Tibial artery (tissue), 4 donors: ENCODE results near the gene PFDN5.
A peak's percentile ranks its signal among the peaks of the same experiment; 100 is the strongest.
"Not testable (repeated sequence)": the region's sequence is repeated elsewhere in the genome, so short reads cannot be mapped to it uniquely, and the experiment has no call there.

ENCODE experiments used
- DNase-seq, 2 donors: peaks; one replicate each; pipeline ENCODE4 v3.0.0-alpha.2; 2019
- H3K27ac ChIP-seq, 2 donors: fragments of 200-600 bp; sonication (generic) in 1 of 2; 1 replicate in 1 of 2; 2 replicates in 1 of 2; pipeline ENCODE4 v1.5.1; 2018 to 2019; ENCODE audit warnings: mild to moderate bottlenecking in 1 of 2
- H3K27me3 ChIP-seq, 2 donors: fragments of 200-600 bp; sonication (generic) in 1 of 2; one replicate each; pipeline versions ENCODE4 v1.5.1 to v1.6.0; 2016 to 2019
- H3K36me3 ChIP-seq, 3 donors: fragments of 200-600 bp; sonication (generic) in 2 of 3; one replicate each; pipeline ENCODE4 v1.5.1; 2016 to 2019; ENCODE audit warnings: mild to moderate bottlenecking in 2 of 3
- H3K4me1 ChIP-seq, 4 donors: fragments of 200-600 bp; sonication (generic) in 2 of 4; 1 replicate in 3 of 4; 2 replicates in 1 of 4; pipeline ENCODE4 v1.5.1; 2016 to 2019
- H3K4me3 ChIP-seq, 2 donors: fragments of 200-600 bp; sonication (generic) in 1 of 2; 1 replicate in 1 of 2; 2 replicates in 1 of 2; pipeline ENCODE4 v1.5.1; 2018 to 2019; ENCODE audit warnings: mild to moderate bottlenecking in 2 of 2
- H3K9me3 ChIP-seq, 3 donors: fragments of 200-600 bp; sonication (generic) in 1 of 3; one replicate each; pipeline ENCODE4 v1.5.1; 2016 to 2019
- CTCF ChIP-seq, 2 experiments: fragments of 200-600 bp in 1 of 2; fragments of 450-650 bp in 1 of 2; IDR thresholded peaks; one replicate each; pipeline ENCODE4 v1.5.1; 2017 to 2019; ENCODE audit warnings: antibody characterized with exemption in 2 of 2, mild to moderate bottlenecking in 1 of 2, moderate library complexity in 1 of 2
- intact Hi-C: fragments of 100-400 bp; cut with DNase I; formaldehyde crosslinking; loops from one replicate; pipeline ENCODE4 v1.15.0; 2023; ENCODE audit warnings: low total_unique reads

The PFDN5 gene

DNA sequence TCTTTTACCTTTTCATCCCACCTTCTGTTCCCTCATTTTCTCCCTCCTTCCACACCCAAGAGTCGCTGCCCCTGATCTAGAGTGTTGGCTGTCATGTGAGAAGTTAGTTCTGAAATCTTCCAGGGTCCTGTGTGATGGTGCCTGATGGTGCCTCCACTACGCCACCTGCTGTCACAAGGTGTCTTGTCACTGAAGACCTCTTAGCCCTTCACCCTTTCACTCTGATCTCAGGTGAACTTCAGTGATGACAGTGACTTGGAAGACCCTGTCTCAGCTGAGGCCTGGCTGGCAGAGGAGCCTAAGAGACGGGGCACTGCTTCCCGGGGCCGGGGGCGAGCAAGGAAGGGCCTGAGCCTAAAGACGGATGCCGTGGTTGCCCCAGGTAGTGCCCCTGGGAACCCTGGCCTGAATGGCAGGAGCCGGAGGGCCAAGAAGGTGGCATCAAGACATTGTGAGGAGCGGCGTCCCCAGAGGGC lies 7.6 kb upstream of the PFDN5 start:
- Histone ChIP-seq H3K4me1 (no peaks in the 10 kb centered on the region), H3K27ac (no peak overlapping the region), H3K9me3 (no peaks in the 10 kb centered on the region), H3K27me3 (no peaks in the 10 kb centered on the region), H3K4me3 (no peak overlapping the region), H3K36me3 (no peaks in the 10 kb centered on the region)
- peak; percentile 53 to 69 for TF ChIP-seq CTCF (IDR thresholded peaks at IDR 0.05)
- intact Hi-C loops, result loop anchor here (2.0 kb wide), 1 partner anchor 75 kb away; no protein-coding TSS in a partner anchor
- DNase-seq, result peak; percentile 59 to 77

DNA sequence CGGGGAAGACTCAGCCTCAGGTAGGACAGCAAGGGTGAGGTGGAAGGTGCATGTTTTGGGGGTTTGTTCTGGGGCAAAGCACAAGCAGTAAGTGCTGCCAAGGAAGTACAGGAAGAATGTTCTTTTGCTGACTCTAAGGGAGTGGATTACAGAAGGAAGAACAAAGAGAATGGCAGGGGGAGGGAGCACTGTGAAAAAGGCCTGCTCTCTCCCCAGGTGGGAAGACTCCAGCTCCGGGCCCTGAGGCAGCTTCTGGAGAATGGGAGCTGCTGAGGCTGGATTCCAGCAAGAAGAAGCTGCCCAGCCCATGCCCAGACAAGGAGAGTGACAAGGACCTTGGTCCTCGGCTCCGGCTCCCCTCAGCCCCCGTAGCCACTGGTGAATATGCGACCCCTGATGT lies 7.0 kb upstream of the PFDN5 start:
- no peak overlapping the region for H3K27ac ChIP-seq
- no peak overlapping the region for H3K4me3 ChIP-seq
- no peaks in the 10 kb centered on the region for H3K9me3 ChIP-seq
- no peak for TF ChIP-seq CTCF (IDR thresholded peaks at IDR 0.05)
- no peaks in the 10 kb centered on the region for H3K4me1 ChIP-seq
- no peak for DNase-seq
- intact Hi-C loops, result loop anchor here (2.0 kb wide), 1 partner anchor 76 kb away; no protein-coding TSS in a partner anchor
- no peaks in the 10 kb centered on the region for H3K27me3 ChIP-seq
- no peaks in the 10 kb centered on the region for H3K36me3 ChIP-seq

DNA sequence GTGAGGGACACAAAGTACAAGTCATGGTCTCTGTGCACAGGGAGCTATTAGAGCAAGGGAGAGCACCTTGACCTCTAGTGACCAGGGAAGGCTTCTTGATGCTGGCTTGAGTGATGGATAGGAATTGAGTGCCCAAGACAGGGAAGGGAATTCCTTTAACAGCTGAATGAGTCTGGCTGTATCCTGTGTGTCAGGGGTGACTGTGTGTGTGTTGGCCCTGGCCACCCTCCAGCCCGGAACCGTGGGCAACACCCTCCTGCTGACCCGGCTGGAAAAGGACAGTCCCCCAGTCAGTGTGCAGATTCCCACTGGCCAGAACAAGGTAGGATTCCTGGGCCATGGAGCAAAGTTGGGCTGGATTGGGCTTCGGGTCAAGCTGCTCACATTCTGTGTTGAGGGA lies 5.5 kb upstream of the PFDN5 start:
- H3K36me3 ChIP-seq, result no peaks in the 10 kb centered on the region
- TF ChIP-seq CTCF (IDR thresholded peaks at IDR 0.05), result no peak
- H3K4me1 ChIP-seq, result peaks cover 0 to 6% (median 5%) of the 10 kb centered on the region in 4 donors
- no peak overlapping the region for H3K27ac ChIP-seq
- no peak overlapping the region for H3K4me3 ChIP-seq
- DNase-seq, result no peak
- intact Hi-C loops, result loop anchor here (2.0 kb wide), 1 partner anchor 77 kb away; no protein-coding TSS in a partner anchor
- H3K9me3 ChIP-seq, result no peaks in the 10 kb centered on the region
- no peaks in the 10 kb centered on the region for H3K27me3 ChIP-seq

DNA sequence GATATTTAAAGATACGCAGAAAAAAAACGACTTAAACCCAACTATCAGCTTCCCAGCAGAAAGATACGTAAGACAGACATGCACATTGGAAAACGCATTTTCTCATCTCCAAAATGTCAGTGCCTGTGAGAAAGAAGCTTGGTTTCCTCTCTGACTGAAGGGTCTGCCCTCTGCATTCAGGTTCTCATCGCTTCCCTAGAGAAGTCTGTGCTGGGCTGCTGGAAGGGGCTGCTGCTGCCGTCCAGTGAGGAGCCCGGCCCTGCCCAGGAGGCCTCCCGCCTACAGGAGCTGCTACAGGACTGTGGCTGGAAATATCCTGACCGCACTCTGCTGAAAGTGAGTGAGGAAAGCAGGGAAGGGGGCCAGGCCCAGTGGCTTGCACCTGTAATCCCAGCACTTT lies 4.7 kb upstream of the PFDN5 start:
- Histone ChIP-seq H3K36me3 (no peaks in the 10 kb centered on the region), H3K4me1 (peaks cover 0 to 8% (median 7%) of the 10 kb centered on the region in 4 donors), H3K27ac (no peak overlapping the region), H3K27me3 (no peaks in the 10 kb centered on the region), H3K4me3 (no peak overlapping the region), H3K9me3 (no peaks in the 10 kb centered on the region)
- no peak for DNase-seq
- intact Hi-C loops, result no loop called here
- TF ChIP-seq CTCF (IDR thresholded peaks at IDR 0.05), result no peak

DNA sequence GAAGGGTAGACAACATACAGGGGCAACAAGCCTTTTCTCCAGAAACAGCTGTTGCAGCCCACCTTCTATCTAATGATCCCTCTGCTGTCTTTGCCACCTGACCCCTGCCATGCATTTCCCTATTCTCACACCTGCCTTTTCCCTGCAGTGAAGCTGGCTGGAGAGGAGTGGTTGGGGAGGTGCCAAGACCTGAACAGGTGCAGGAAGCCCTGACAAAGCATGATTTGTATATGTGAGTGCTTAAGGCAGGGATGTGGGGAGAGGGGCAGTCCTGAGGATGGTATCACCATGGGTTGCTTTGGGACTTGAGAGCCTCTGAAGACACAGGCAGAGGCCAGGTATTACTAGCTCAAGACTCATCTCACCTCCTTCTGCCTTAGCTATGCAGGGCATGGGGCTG lies 2.9 kb upstream of the PFDN5 start:
- Histone ChIP-seq H3K27ac (no peak overlapping the region), H3K36me3 (peaks cover 0 to under 1% (median 0%) of the 10 kb centered on the region in 3 donors), H3K27me3 (no peaks in the 10 kb centered on the region), H3K9me3 (no peaks in the 10 kb centered on the region), H3K4me1 (peaks cover 0 to 24% (median 21%) of the 10 kb centered on the region in 4 donors), H3K4me3 (no peak overlapping the region)
- no peak for TF ChIP-seq CTCF (IDR thresholded peaks at IDR 0.05)
- intact Hi-C loops, result no loop called here
- no peak for DNase-seq

GRCh38 chr12:53295891-53296219 lies 513 bp downstream of the PFDN5 start:
- TF ChIP-seq CTCF (IDR thresholded peaks at IDR 0.05), result no peak
- DNase-seq, result no peak
- Histone ChIP-seq H3K36me3 (peaks cover 7 to 10% (median 9%) of the 10 kb centered on the region in 3 donors), H3K27ac (peak overlapping the region; percentile 82 to 88), H3K9me3 (no peaks in the 10 kb centered on the region), H3K27me3 (no peaks in the 10 kb centered on the region), H3K4me3 (peak overlapping the region; percentile 64 to 65), H3K4me1 (peaks cover 0 to 52% (median 39%) of the 10 kb centered on the region in 4 donors)
- intact Hi-C loops, result no loop called here

- DNase-seq, H3K9me3 ChIP-seq, H3K4me3 ChIP-seq, H3K27me3 ChIP-seq, intact Hi-C loops, H3K27ac ChIP-seq: not testable (repeated sequence)
- peaks cover 0 to 57% (median 45%) of the 10 kb centered on the region in 4 donors for H3K4me1 ChIP-seq
- H3K36me3 ChIP-seq, result peaks cover 7 to 22% (median 9%) of the 10 kb centered on the region in 3 donors
Observed at GRCh38 chr12:53297106-53297505, 1.8 kb downstream of the PFDN5 start.
